Karpas-422 (cell line): ENCODE results near the gene RHBDD3. TPM values are rescaled to one million over a fixed set of nuclear protein-coding genes. Genes with fewer than 3 reads are reported as not detected.

Source experiments
- DNase-seq: peaks from one replicate; pipeline ENCODE4 v3.0.0-alpha.2; 2015
- H2AFZ ChIP-seq: fragments of 200-600 bp; sonication (generic); 2 replicates; pipeline ENCODE4 v1.6.1; 2014; ENCODE audit warnings: antibody characterized with exemption, low read length, mixed read lengths
- H3K27ac ChIP-seq: fragments of 200-600 bp; sonication (generic); 2 replicates; pipeline ENCODE4 v1.5.1; 2014; ENCODE audit warnings: mild to moderate bottlenecking, low read length, moderate library complexity
- H3K27me3 ChIP-seq: fragments of 200-600 bp; sonication (generic); 2 replicates; pipeline ENCODE4 v1.6.1; 2014; ENCODE audit warnings: low read length, mixed read lengths
- H3K36me3 ChIP-seq: fragments of 200-600 bp; sonication (generic); 2 replicates; pipeline ENCODE4 v1.6.1; 2014; ENCODE audit warnings: low read length, mixed read lengths; ENCODE audit not compliant: insufficient read depth
- H3K4me1 ChIP-seq: fragments of 200-600 bp; sonication (generic); 2 replicates; pipeline ENCODE4 v1.6.1; 2014; ENCODE audit warnings: mild to moderate bottlenecking, low read length, mixed read lengths
- H3K4me2 ChIP-seq: fragments of 200-600 bp; sonication (generic); 2 replicates; pipeline ENCODE4 v1.6.1; 2014; ENCODE audit warnings: low read length, low read depth, mild to moderate bottlenecking; ENCODE audit not compliant: poor library complexity, severe bottlenecking
- H3K4me3 ChIP-seq: fragments of 200-600 bp; sonication (generic); 2 replicates; pipeline ENCODE4 v1.5.1; 2014; ENCODE audit warnings: mild to moderate bottlenecking, antibody characterized with exemption, low read length, mixed read lengths
- H3K79me2 ChIP-seq: fragments of 200-600 bp; sonication (generic); 2 replicates; pipeline ENCODE4 v1.6.1; 2014; ENCODE audit warnings: mild to moderate bottlenecking, low read length, mixed read lengths
- H3K9ac ChIP-seq: fragments of 200-600 bp; sonication (generic); 2 replicates; pipeline ENCODE4 v1.6.0; 2014; ENCODE audit warnings: low read length
- H3K9me2 ChIP-seq: fragments of 200-600 bp; sonication (generic), shearing (Covaris generic); replicated peaks from 2 replicates; pipeline ENCODE4 v1.6.0; 2014; ENCODE audit warnings: mild to moderate bottlenecking, low read length, moderate library complexity; ENCODE audit not compliant: insufficient read depth
- H3K9me3 ChIP-seq: fragments of 300-700, 200-600 bp; sonication (generic); 2 replicates; pipeline ENCODE4 v1.6.1; 2014; ENCODE audit warnings: low read length, mixed read lengths
- H4K20me1 ChIP-seq: fragments of 200-600 bp; sonication (generic); 2 replicates; pipeline ENCODE4 v1.6.1; 2014; ENCODE audit warnings: mild to moderate bottlenecking, antibody characterized with exemption, low read length, low read depth; ENCODE audit not compliant: insufficient read depth
- total RNA-seq: library from RNA; depleted of rRNA; stranded (reverse); fragments of >200 nt; shearing (Covaris generic); gene quantifications from 2 replicates; pipeline ENCODE4 v1.2.3, GENCODE V29; 2014; ENCODE audit warnings: low replicate concordance

RHBDD3 gene
- total RNA-seq, 1 experiment from 2014 or later = 8.8 TPM

DNA sequence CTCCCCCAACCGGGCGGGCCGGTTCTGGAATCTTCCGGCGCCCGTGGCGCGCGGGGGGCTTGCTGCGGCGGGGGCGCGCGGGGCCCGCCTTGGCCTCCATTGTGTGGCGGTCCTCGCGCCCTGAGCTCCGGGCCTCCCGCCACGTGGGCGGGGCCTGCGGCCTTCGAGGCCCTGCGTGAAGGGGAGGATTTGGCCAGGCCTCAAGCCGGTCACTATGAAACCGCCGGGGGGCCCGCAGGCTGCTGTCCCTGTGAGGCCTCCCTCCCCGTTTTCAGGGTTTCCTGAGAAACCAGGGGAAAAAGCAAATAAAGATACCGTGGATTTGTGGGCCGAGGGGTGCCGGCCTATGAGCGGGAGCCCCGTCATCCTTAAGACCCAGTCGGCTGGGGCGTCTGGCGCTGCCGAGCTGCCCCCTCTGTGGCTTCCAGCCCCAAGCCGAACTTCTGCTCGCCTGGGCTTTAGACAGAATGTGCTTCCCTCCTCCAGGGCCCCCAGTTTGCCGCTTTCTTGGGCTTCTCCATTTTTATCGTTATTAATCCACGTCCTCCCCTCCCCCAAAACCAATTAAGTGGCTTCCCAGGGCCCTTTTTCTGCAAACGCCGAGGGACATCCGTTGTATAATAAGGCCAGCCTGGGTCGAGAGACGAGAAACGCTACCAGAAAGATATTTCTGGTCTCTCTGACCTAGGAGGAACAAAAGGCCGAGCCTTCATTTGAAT is 889 bp upstream of the RHBDD3 start:
- no peak overlapping the region for H2AFZ ChIP-seq
- peaks cover 38% of the 10 kb centered on the region for H3K4me1 ChIP-seq
- H3K9me2 ChIP-seq = no peaks in the 10 kb centered on the region
- H3K9me3 ChIP-seq = no peaks in the 10 kb centered on the region
- peak; percentile 70 for DNase-seq
- peak overlapping the region; percentile 93 for H3K4me3 ChIP-seq
- no peaks in the 10 kb centered on the region for H3K27me3 ChIP-seq
- peak overlapping the region; percentile 91 for H3K27ac ChIP-seq
- peaks cover 47% of the 10 kb centered on the region for H3K36me3 ChIP-seq
- peak overlapping the region; percentile 98 for H3K9ac ChIP-seq
- H3K79me2 ChIP-seq = peaks cover 77% of the 10 kb centered on the region
- peak overlapping the region; percentile 90 for H3K4me2 ChIP-seq
- H4K20me1 ChIP-seq = peaks cover 48% of the 10 kb centered on the region

- peak overlapping the region; percentile 93 for H3K4me3 ChIP-seq
- DNase-seq = no peak
- H3K9me2 ChIP-seq = no peaks in the 10 kb centered on the region
- no peaks in the 10 kb centered on the region for H3K9me3 ChIP-seq
- H4K20me1 ChIP-seq = peaks cover 36% of the 10 kb centered on the region
- peaks cover 38% of the 10 kb centered on the region for H3K4me1 ChIP-seq
- H3K79me2 ChIP-seq = peaks cover 65% of the 10 kb centered on the region
- H2AFZ ChIP-seq = peak overlapping the region; percentile 99; the same call in 1 of the 2 replicates
- H3K4me2 ChIP-seq = peak overlapping the region; percentile 90
- H3K9ac ChIP-seq = peak overlapping the region; percentile 98
- no peaks in the 10 kb centered on the region for H3K27me3 ChIP-seq
- H3K36me3 ChIP-seq = peaks cover 35% of the 10 kb centered on the region; the same call in 1 of the 2 replicates
- H3K27ac ChIP-seq = peak overlapping the region; percentile 91
These were observed 321 bp downstream of the RHBDD3 start for GRCh38 chr22:29267462-29267857.

DNA sequence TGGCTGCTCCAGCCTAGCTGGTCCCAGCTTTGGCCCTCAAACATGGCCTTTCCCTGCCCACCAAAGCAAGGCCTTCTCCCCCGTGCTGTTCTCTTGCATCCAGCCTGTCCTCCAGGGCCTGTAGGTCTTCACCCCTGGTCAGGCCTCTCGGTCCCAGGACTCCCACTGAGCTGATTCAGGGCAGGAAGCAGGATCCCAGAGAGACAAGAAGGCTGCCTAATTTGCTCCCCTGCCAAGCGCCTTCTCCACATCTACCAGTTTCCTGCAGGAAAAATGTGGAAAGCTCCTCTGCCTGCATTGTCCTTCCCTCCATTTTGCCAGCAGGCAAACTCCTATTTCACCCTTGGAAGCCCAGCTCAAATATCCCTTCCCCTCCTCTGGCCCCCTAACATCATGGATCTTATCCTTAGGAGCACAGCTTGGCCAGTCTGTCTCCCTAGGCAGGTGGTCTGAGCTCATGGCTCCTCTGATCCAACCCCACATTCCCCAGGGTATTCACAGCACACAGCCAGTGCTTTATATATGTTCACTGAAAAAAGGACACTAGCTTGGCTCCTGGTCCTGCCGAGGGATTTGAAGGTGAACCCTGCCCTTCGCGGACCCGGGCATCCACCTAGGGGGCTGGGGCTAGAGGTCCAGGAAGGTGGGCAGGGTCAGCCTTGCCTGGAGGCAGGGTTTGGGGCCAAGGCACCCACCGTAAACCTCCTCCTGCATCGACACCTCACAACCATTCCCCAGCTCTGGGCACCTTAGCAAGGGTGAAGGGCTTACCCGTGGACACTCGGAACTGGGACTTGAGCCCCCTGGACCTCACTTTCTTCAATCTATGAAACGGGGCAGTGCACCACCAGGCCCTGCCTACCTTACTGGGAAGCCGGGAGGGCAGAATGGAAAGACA is 968 bp downstream of the RHBDD3 start:
- no peaks in the 10 kb centered on the region for H3K9me3 ChIP-seq
- peak overlapping the region; percentile 98 for H3K9ac ChIP-seq
- H3K4me3 ChIP-seq = peak overlapping the region; percentile 93
- peaks cover 59% of the 10 kb centered on the region for H3K79me2 ChIP-seq
- H3K4me2 ChIP-seq = peak overlapping the region; percentile 90
- H3K27me3 ChIP-seq = no peaks in the 10 kb centered on the region
- no peaks in the 10 kb centered on the region for H3K9me2 ChIP-seq
- peaks cover 29% of the 10 kb centered on the region for H4K20me1 ChIP-seq
- H3K27ac ChIP-seq = peak overlapping the region; percentile 91; the same call in 1 of the 2 replicates
- H3K36me3 ChIP-seq = peaks cover 28% of the 10 kb centered on the region; the same call in 1 of the 2 replicates
- peak overlapping the region; percentile 99; the same call in 1 of the 2 replicates for H2AFZ ChIP-seq
- no peak for DNase-seq
- peaks cover 38% of the 10 kb centered on the region for H3K4me1 ChIP-seq

DNA sequence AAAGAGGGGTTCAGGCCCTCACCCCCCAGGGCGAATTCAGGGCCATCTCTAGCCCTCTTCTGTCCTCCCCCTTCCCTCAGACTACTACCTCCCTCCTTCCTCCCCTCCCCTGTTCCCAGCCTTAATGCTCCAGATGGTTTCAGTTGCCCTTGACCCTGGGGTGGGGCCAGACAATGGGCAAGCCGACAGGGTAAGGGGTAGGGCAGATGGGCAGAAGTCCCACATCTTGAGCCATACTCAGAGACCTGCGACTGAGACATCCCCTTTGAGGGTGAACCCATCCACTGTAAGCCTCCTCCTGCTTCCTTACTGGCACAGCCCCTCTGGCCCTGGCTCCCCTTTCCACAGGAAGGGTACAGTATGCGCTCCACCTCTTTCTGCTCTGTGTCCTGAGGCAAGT is 1.9 kb downstream of the RHBDD3 start:
- Histone ChIP-seq H3K4me3 (peak overlapping the region; percentile 93), H3K27me3 (no peaks in the 10 kb centered on the region), H3K9ac (peak overlapping the region; percentile 98; the same call in 1 of the 2 replicates), H3K79me2 (peaks cover 50% of the 10 kb centered on the region), H3K36me3 (peaks cover 20% of the 10 kb centered on the region; the same call in 1 of the 2 replicates), H4K20me1 (peaks cover 21% of the 10 kb centered on the region), H2AFZ (no peak overlapping the region), H3K27ac (no peak overlapping the region), H3K4me2 (peak overlapping the region; percentile 90), H3K4me1 (peaks cover 29% of the 10 kb centered on the region), H3K9me2 (no peaks in the 10 kb centered on the region), H3K9me3 (no peaks in the 10 kb centered on the region)
- DNase-seq = no peak

DNA sequence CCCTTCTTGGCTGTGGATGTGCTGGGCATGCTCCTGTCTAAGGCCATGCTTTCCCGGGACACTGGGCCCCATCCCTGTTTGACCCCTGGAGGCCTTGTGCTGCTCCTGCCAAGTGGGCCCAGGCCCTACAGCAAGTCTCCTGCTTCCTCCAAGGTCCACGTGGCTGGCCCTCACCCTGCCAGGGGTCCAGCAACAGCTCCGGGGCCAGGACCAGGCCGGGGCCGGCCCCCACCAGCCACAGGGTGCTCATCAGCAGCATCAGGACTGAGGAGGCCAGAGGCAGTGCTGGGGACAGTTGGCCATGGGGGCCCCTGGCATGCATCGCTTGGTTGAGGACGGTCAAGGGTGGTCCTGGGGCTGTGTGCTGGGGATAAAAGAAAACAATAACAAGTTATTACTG is 2.5 kb downstream of the RHBDD3 start:
- no peak overlapping the region for H3K4me2 ChIP-seq
- H2AFZ ChIP-seq = no peak overlapping the region
- peaks cover 13% of the 10 kb centered on the region; the same call in 1 of the 2 replicates for H3K36me3 ChIP-seq
- H3K4me3 ChIP-seq = no peak overlapping the region
- H3K79me2 ChIP-seq = peaks cover 44% of the 10 kb centered on the region
- H3K27ac ChIP-seq = no peak overlapping the region
- no peaks in the 10 kb centered on the region for H3K9me2 ChIP-seq
- no peaks in the 10 kb centered on the region for H3K27me3 ChIP-seq
- H3K9me3 ChIP-seq = no peaks in the 10 kb centered on the region
- peaks cover 23% of the 10 kb centered on the region for H3K4me1 ChIP-seq
- H3K9ac ChIP-seq = no peak overlapping the region
- no peak for DNase-seq
- H4K20me1 ChIP-seq = peaks cover 14% of the 10 kb centered on the region

DNA sequence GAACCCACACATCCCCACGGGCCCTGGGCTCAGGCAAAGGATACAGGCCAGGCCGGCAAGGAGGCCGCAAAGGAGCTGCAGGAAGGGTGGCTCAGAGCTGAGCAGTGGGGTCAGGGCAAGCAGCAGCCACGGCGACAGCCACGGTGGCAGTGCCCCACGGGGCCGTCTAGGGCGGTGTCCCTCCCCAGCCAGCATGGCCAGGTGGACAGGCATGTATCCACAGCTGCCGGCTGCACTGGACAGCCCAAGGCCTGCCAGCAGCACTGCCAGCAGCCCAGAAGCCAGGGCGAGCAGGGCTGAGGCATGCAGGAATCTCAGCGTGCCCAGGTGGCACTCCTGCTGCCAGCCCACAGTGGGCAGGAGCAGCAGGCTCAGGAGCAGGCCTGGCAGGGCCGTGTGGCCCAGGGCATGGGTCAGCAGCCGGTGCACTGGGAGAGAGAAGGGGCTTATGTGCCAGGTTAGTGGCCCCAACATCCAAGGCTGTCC is 3.9 kb downstream of the RHBDD3 start:
- H3K4me1 ChIP-seq = peaks cover 11% of the 10 kb centered on the region
- no peak for DNase-seq
- H3K27ac ChIP-seq = no peak overlapping the region

DNA sequence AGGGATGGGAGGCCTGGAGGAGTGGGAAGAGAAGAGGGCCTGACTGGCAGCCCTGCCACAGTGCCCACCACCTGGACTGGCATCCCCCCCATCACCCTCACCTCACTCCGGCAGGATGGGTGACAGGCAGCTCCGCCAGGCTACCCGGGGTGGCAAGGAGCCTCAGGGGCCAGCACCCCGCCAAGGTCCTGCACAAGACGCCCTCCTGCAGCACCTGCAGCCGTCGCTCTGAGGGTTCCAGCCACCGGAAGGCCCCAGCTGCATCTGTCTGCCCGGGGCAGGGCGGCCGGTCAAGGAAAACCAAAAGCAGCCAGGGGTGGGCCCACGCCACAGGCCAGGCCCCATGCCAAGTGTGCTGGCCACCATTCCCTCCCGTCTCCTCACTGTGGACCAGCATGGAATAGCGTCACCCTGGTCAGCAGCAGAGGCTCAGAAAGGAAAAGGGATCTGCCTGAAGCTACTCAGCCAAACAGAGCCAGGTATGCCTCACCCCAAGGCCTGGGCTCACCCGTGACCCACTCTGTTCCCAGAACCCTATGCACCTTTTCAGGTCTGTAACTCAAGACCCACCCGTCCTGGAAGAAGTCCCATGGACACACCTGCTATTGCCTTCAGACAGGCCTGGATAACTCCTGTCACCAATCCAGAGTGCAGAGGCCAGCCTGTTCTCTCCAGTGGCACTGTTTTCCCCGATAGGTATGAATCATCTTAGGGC is 7.0 kb downstream of the RHBDD3 start:
- H3K27me3 ChIP-seq = no peaks in the 10 kb centered on the region

More for the DNA sequence above, 3.9 kb downstream of the RHBDD3 start:
- H2AFZ ChIP-seq = no peak overlapping the region
- no peaks in the 10 kb centered on the region for H3K9me3 ChIP-seq
- H3K9ac ChIP-seq = no peak overlapping the region
- no peaks in the 10 kb centered on the region; the same call in 1 of the 2 replicates for H4K20me1 ChIP-seq
- peaks cover 29% of the 10 kb centered on the region for H3K79me2 ChIP-seq
- H3K27me3 ChIP-seq = no peaks in the 10 kb centered on the region
- H3K9me2 ChIP-seq = no peaks in the 10 kb centered on the region
- peaks cover 9% of the 10 kb centered on the region; the same call in 1 of the 2 replicates for H3K36me3 ChIP-seq
- H3K4me2 ChIP-seq = no peak overlapping the region
- H3K4me3 ChIP-seq = no peak overlapping the region

More for the DNA sequence above, 7.0 kb downstream of the RHBDD3 start:
- Histone ChIP-seq H3K4me3 (no peak overlapping the region), H3K9me2 (no peaks in the 10 kb centered on the region), H3K9ac (no peak overlapping the region), H3K9me3 (no peaks in the 10 kb centered on the region), H3K27ac (no peak overlapping the region), H4K20me1 (no peaks in the 10 kb centered on the region), H3K79me2 (no peaks in the 10 kb centered on the region), H3K36me3 (peaks cover 9% of the 10 kb centered on the region; the same call in 1 of the 2 replicates), H3K4me1 (no peaks in the 10 kb centered on the region), H3K4me2 (no peak overlapping the region), H2AFZ (no peak overlapping the region)
- DNase-seq = no peak
